HepG2 (cell line): ENCODE data around the gene RIMS3. TPM values are rescaled to one million over a fixed set of nuclear protein-coding genes. Genes with fewer than 3 reads are reported as not detected.

Experiments
- ATAC-seq: fragments of 200-7000 bp; cut with Tn5 transposase; 3 replicates; pipeline ENCODE4 v1.9.1; 2020; ENCODE audit warnings: mild to moderate bottlenecking, moderate library complexity
- BruUV-seq: library from RNA; stranded (reverse); fragments of 400-500 nt; replicated peaks from 2 replicates; lab custom pipeline; 2021; lab: Mats Ljungman, UMichigan
- CTCF ChIA-PET: fragments of 300-600 bp; formaldehyde crosslinking; extraction: SDS; loops from one replicate; lab custom pipeline; 2021; ENCODE audit warnings: low total read pairs, inconsistent platforms, low intra/inter-chr PET ratio; lab: Yijun Ruan, JAX
- POLR2A ChIA-PET: fragments of 350-600 bp; sonication (Branson Sonifier 250); formaldehyde crosslinking; loops from one replicate; lab custom pipeline; 2020; ENCODE audit warnings: antibody characterized with exemption, inconsistent platforms; lab: Yijun Ruan, JAX
- DNase-seq: peaks from one replicate; pipeline ENCODE4 v3.0.0-alpha.2; 2015; ENCODE audit warnings: low spot score
- FAIRE-seq: peaks from 3 replicates; lab custom pipeline; 2011; peaks lifted over from hg19 to GRCh38; lab: Jason Lieb, UNC
- H2AFZ ChIP-seq: one replicate; pipeline ENCODE4 v1.6.1; 2011; ENCODE audit warnings: low read length, inconsistent platforms
- H3K27ac ChIP-seq: fragments of 300-600 bp; 3 replicates; pipeline ENCODE4 v1.8.0; 2011; ENCODE audit warnings: mixed run types, mild to moderate bottlenecking, mixed read lengths, low read length, inconsistent platforms; ENCODE audit not compliant: insufficient read depth; ENCODE audit errors: extremely low read length
- H3K27me3 ChIP-seq, 2 experiments: fragments of 200-600 bp in 1 of 2; 2 replicates in 1 of 2; 3 replicates in 1 of 2; pipeline versions ENCODE4 v1.6.0 to v1.8.0; 2011; ENCODE audit warnings: low read length in 2 of 2, mild to moderate bottlenecking in 2 of 2, moderate library complexity in 2 of 2, inconsistent platforms in 1 of 2; ENCODE audit not compliant: insufficient read depth in 2 of 2, control insufficient read depth in 1 of 2
- H3K36me3 ChIP-seq, 2 experiments: fragments of 200-600 bp in 1 of 2; replicated peaks in 1 of 2; 2 replicates in 1 of 2; 3 replicates in 1 of 2; pipeline versions ENCODE4 v1.5.1 to v1.8.0; 2011; ENCODE audit warnings: low read length in 2 of 2, inconsistent platforms in 1 of 2; ENCODE audit not compliant: insufficient read depth in 2 of 2, control insufficient read depth in 1 of 2
- H3K4me1 ChIP-seq: 2 replicates; pipeline ENCODE4 v1.5.1; 2012; ENCODE audit warnings: low read length, inconsistent platforms; ENCODE audit not compliant: insufficient read depth
- H3K4me2 ChIP-seq: 2 replicates; pipeline ENCODE4 v1.6.0; 2011; ENCODE audit warnings: low read depth, low read length, inconsistent platforms
- H3K4me3 ChIP-seq, 3 experiments: fragments of 200-600 bp in 1 of 3; sonication (generic), shearing (Covaris generic) in 1 of 3; replicated peaks in 1 of 3; 2 replicates each; pipeline ENCODE4 v1.5.1; 2011 to 2016; ENCODE audit warnings: low read length in 3 of 3, inconsistent platforms in 2 of 3, low read depth in 2 of 3, mild to moderate bottlenecking in 2 of 3, control low read depth in 1 of 3, mixed read lengths in 1 of 3; ENCODE audit not compliant: insufficient read depth in 1 of 3
- H3K79me2 ChIP-seq: one replicate; pipeline ENCODE4 v1.6.1; 2011; ENCODE audit warnings: low read length, inconsistent platforms; ENCODE audit not compliant: insufficient read depth
- H3K9ac ChIP-seq: 2 replicates; pipeline ENCODE4 v1.6.0; 2011; ENCODE audit warnings: mild to moderate bottlenecking, low read depth, low read length, inconsistent platforms; ENCODE audit not compliant: insufficient read depth
- H3K9me3 ChIP-seq: 2 replicates; pipeline ENCODE4 v1.5.1; 2012; ENCODE audit warnings: mild to moderate bottlenecking, low read length
- H4K20me1 ChIP-seq: 2 replicates; pipeline ENCODE4 v1.6.0; 2011; ENCODE audit warnings: inconsistent platforms, mild to moderate bottlenecking, low read length, moderate library complexity; ENCODE audit not compliant: insufficient read depth
- AKAP8 ChIP-seq: sonication (generic); formaldehyde crosslinking; IDR thresholded peaks from 2 replicates; pipeline ENCODE4 v1.5.1; 2020; ENCODE audit warnings: mild to moderate bottlenecking, missing genetic modification reagents
- ASH2L ChIP-seq: fragments of 300-600, 200-600 bp; sonication (generic); IDR thresholded peaks from 2 replicates; pipeline ENCODE4 v1.7.0; 2017; ENCODE audit warnings: low read depth, mild to moderate bottlenecking, moderate library complexity, mixed read lengths, low read length; ENCODE audit not compliant: insufficient read length
- CHD4 ChIP-seq: fragments of 200-600 bp; sonication (generic); IDR thresholded peaks from 2 replicates; pipeline ENCODE4 v1.7.0; 2017; ENCODE audit warnings: mild to moderate bottlenecking, low read length, borderline replicate concordance
- ZNF292 ChIP-seq: sonication (generic); formaldehyde crosslinking; IDR thresholded peaks from 2 replicates; pipeline ENCODE4 v1.8.1; 2022; ENCODE audit warnings: mild to moderate bottlenecking, low read depth, missing genetic modification reagents, borderline replicate concordance
- ZNF713 ChIP-seq: sonication (generic); formaldehyde crosslinking; IDR thresholded peaks from 2 replicates; pipeline ENCODE4 v1.4.0; 2020; ENCODE audit warnings: mild to moderate bottlenecking, missing genetic modification reagents
- WGBS: methylation state at CpG from one replicate; pipeline ENCODE4 v1.1.6; 2017; ENCODE audit warnings: low lambda C conversion rate; 5-methylcytosine and 5-hydroxymethylcytosine counted together
- in situ Hi-C: cut with HindIII; loops from 2 replicates; pipeline ENCODE4 v1.10.0; 2017; ENCODE audit warnings: low pct_unique_long_range_greater_than_20kb; ENCODE audit not compliant: extremely low pct_ligation_motif_present
- intact Hi-C: fragments of 100-400 bp; cut with micrococcal nuclease; formaldehyde crosslinking; loops from one replicate; pipeline ENCODE4 v1.10.0; 2022; ENCODE audit not compliant: unreplicated experiment
- polyA plus RNA-seq, 8 experiments: library from polyadenylated mRNA; depleted of rRNA in 3 of 8; stranded (reverse) in 7 of 8; unstranded in 1 of 8; fragments of >200 nt; fragmentation: Illumina TruSeq in 4 of 8; extraction: Trizol in 4 of 8; gene quantifications; 2 replicates each; pipeline versions ENCODE4 v1.2.1 to v1.2.3, GENCODE V29; 2011 to 2016; ENCODE audit warnings: low read depth in 4 of 8, missing spikeins in 1 of 8, mixed read lengths in 1 of 8; ENCODE audit not compliant: insufficient read depth in 1 of 8
- total RNA-seq, 5 experiments: library from RNA; depleted of rRNA; stranded (reverse); fragments of >200 nt; fragmentation: Illumina TruSeq; extraction: Trizol; gene quantifications; 2 replicates each; pipeline ENCODE4 v1.2.3, GENCODE V29; 2016; ENCODE audit warnings: low read depth in 1 of 5
- TF ChIP-seq, protein P1 (sequence below): sonication (generic); formaldehyde crosslinking; IDR thresholded peaks from 2 replicates; pipeline ENCODE4 v1.5.1; 2020; ENCODE audit warnings: mild to moderate bottlenecking, moderate library complexity, missing genetic modification reagents

The RIMS3 gene
- total and polyA plus RNA-seq, 2 of the 13 experiments (the other 11 are each of a cell fraction or from before 2014, with no cell fraction given): 2.1 to 5.4 TPM

DNA sequence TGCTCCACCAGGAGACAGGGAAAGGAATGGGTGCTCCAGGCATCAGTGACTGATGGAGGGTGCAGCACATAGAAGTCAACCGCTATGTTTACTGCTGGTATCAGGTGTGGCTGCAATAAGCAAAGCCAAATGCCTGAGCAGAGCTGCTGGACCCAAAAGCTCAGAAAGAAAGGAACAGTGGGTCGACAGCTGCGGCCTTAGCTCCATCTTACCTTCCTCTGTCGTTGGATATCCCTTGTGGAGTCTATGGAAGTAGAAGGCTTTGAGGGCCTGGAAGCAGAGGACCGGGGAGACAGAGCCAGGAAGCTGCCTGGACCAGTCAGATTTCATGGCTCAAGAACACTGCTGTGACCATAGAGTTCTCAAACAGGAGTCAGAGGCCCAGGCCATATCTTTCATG, 45.3 kb downstream of the RIMS3 start:
- Histone ChIP-seq H4K20me1 (no peaks in the 10 kb centered on the region), H3K9me3 (no peaks in the 10 kb centered on the region), H3K79me2 (no peaks in the 10 kb centered on the region), H3K27me3 (no peaks in the 10 kb centered on the region), H3K4me2 (no peak overlapping the region), H3K4me3 (no peak overlapping the region), H3K9ac (no peak overlapping the region), H3K36me3 (no peaks in the 10 kb centered on the region), H2AFZ (no peak overlapping the region), H3K27ac (no peak overlapping the region), H3K4me1 (no peaks in the 10 kb centered on the region)
- no TSS peak for BruUV-seq
- WGBS: 17% methylated on average over 4 of the region's 5 CpGs
- intact Hi-C loops: no loop called here
- no peak for FAIRE-seq
- no peak for TF ChIP-seq CHD4
- POLR2A ChIA-PET: no interaction called here
- ATAC-seq: no peak
- no peak for DNase-seq
- in situ Hi-C loops: loop anchor here (10.0 kb wide), 2 partner anchors 215 to 335 kb away; no protein-coding TSS in a partner anchor
- CTCF ChIA-PET: no interaction called here

DNA sequence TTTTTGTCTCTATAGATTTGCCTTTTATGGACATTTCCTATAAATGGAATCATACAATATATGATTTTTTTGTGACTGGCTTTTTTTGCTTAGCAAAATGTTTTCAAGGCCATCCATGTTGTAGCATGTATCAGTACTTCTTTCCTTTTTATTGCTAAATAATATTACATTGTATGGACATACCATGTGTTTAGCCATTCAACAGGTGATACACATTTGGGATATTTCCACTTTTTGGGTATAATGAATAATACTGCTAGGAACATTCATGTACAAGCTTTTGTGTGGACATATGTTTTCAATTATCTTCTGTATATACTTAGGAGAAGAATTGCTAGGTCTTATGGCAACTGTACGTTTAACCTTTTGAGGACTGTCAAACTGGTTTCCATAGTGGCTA, 47.4 kb downstream of the RIMS3 start:
- Histone ChIP-seq H4K20me1 (no peaks in the 10 kb centered on the region), H2AFZ (no peak overlapping the region), H3K9ac (no peak overlapping the region), H3K4me1 (no peaks in the 10 kb centered on the region), H3K79me2 (no peaks in the 10 kb centered on the region), H3K9me3 (no peaks in the 10 kb centered on the region), H3K36me3 (no peaks in the 10 kb centered on the region), H3K4me2 (no peak overlapping the region)
- WGBS: 46% methylated on average over 1 of the region's 1 CpG
- ChIA-PET CTCF (no interaction called here), POLR2A (no interaction called here)
- ATAC-seq: no peak
- DNase-seq: no peak
- in situ Hi-C loops: loop anchor here (10.0 kb wide), 1 partner anchor 47 kb away; the partner anchor contains the start of gene RIMS3
- intact Hi-C loops: loop anchor here (10.0 kb wide), 1 partner anchor 167 kb away; the partner anchor contains the start of gene KCNQ4
- no peak for TF ChIP-seq ZNF292 (CRISPR knock-in tag)
- TF ChIP-seq, protein P1, sequence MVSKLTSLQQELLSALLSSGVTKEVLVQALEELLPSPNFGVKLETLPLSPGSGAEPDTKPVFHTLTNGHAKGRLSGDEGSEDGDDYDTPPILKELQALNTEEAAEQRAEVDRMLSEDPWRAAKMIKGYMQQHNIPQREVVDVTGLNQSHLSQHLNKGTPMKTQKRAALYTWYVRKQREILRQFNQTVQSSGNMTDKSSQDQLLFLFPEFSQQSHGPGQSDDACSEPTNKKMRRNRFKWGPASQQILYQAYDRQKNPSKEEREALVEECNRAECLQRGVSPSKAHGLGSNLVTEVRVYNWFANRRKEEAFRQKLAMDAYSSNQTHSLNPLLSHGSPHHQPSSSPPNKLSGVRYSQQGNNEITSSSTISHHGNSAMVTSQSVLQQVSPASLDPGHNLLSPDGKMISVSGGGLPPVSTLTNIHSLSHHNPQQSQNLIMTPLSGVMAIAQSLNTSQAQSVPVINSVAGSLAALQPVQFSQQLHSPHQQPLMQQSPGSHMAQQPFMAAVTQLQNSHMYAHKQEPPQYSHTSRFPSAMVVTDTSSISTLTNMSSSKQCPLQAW (CRISPR knock-in tag): no peak
- no peak for TF ChIP-seq ZNF713
- TF ChIP-seq AKAP8 (CRISPR knock-in tag): no peak
- TF ChIP-seq ASH2L: no peak
- TF ChIP-seq, all 625 proteins: peak for 0
- H3K27ac ChIP-seq: no peak overlapping the region
- no peaks in the 10 kb centered on the region for H3K27me3 ChIP-seq
- no peak for FAIRE-seq
- no peak overlapping the region for H3K4me3 ChIP-seq
- no TSS peak for BruUV-seq
